Prostate gland (tissue), 2 donors: ENCODE data around the gene TNFRSF1B.

Experiments
- POLR2A ChIP-seq: fragments of 450-650 bp; IDR thresholded peaks from one replicate; pipeline ENCODE4 v1.6.1; 2016; ENCODE audit warnings: antibody characterized with exemption, mild to moderate bottlenecking
- POLR2AphosphoS5 ChIP-seq: sonication (generic); formaldehyde crosslinking; IDR thresholded peaks from one replicate; pipeline ENCODE4 v1.6.1; 2017; ENCODE audit warnings: antibody characterized with exemption
- TF ChIP-seq, protein P1 (sequence below), 4 experiments: fragments of 200-600 bp in 2 of 4; fragments of 450-650 bp in 2 of 4; sonication (generic) in 2 of 4; IDR thresholded peaks; 1 replicate in 3 of 4; 2 replicates in 1 of 4; pipeline ENCODE4 v1.5.1; 2016 to 2019; ENCODE audit warnings: antibody characterized with exemption in 4 of 4, mild to moderate bottlenecking in 2 of 4, moderate library complexity in 2 of 4

DNA sequence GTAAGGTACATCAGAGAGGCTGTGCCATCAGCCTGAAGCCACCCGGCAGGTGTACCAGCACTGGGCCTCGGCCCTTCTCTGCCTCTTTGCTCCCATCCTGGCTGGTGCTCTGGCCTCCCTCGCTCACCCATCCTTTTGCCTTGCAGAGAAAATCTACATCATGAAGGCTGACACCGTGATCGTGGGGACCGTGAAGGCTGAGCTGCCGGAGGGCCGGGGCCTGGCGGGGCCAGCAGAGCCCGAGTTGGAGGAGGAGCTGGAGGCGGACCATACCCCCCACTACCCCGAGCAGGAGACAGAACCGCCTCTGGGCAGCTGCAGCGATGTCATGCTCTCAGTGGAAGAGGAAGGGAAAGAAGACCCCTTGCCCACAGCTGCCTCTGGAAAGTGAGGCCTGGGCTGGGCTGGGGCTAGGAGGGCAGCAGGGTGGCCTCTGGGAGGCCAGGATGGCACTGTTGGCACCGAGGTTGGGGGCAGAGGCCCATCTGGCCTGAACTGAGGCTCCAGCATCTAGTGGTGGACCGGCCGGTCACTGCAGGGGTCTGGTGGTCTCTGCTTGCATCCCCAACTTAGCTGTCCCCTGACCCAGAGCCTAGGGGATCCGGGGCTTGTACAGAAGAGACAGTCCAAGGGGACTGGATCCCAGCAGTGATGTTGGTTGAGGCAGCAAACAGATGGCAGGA lies 24.5 kb upstream of the TNFRSF1B start:
- TF ChIP-seq, protein P1, sequence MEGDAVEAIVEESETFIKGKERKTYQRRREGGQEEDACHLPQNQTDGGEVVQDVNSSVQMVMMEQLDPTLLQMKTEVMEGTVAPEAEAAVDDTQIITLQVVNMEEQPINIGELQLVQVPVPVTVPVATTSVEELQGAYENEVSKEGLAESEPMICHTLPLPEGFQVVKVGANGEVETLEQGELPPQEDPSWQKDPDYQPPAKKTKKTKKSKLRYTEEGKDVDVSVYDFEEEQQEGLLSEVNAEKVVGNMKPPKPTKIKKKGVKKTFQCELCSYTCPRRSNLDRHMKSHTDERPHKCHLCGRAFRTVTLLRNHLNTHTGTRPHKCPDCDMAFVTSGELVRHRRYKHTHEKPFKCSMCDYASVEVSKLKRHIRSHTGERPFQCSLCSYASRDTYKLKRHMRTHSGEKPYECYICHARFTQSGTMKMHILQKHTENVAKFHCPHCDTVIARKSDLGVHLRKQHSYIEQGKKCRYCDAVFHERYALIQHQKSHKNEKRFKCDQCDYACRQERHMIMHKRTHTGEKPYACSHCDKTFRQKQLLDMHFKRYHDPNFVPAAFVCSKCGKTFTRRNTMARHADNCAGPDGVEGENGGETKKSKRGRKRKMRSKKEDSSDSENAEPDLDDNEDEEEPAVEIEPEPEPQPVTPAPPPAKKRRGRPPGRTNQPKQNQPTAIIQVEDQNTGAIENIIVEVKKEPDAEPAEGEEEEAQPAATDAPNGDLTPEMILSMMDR (IDR thresholded peaks at IDR 0.05), result no peak
- TF ChIP-seq POLR2AphosphoS5 (no peak), POLR2A (no peak)
